HS-5 (cell line): ENCODE data around the gene DOLPP1.
A peak's percentile ranks its signal among the peaks of the same experiment; 100 is the strongest.
"Not testable (repeated sequence)": the region's sequence is repeated elsewhere in the genome, so short reads cannot be mapped to it uniquely, and the experiment has no call there.

ENCODE experiments used
- DNase-seq: peaks from one replicate; pipeline ENCODE4 v3.0.0-alpha.2; 2012; ENCODE audit warnings: low read depth

Gene DOLPP1

DNA sequence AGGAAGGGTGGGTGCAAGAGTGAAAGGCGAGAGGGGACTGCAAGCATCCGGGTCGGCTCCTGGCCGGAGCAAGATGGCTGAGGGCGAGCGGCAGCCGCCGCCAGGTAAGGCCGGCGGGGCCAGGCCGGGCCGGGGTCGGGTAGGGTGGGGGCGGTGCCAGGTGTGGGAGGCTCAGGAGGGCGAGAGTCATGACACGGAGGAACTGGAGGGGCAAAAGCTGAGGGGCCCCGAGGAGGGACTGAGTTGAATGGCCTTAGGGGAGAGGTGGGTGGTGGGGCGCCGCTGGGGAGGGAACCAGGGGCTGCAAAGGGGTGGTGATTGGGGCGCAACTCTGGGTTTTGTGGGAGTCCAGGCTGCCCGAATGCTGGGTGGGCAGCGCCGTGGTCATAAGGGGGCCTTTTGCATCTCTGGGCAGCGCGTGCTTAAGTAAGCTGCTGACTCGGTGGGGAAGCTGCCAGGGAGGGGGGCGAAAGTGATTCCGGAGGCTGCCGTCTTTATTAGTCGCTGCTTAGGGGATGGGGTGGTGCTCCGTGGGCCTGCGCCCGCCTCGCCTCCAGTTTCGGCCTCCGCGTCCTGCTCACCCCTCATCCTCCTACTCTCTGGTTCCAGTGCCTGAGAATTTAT, 30.7 kb downstream of the DOLPP1 start:
- no peak for DNase-seq

DNA sequence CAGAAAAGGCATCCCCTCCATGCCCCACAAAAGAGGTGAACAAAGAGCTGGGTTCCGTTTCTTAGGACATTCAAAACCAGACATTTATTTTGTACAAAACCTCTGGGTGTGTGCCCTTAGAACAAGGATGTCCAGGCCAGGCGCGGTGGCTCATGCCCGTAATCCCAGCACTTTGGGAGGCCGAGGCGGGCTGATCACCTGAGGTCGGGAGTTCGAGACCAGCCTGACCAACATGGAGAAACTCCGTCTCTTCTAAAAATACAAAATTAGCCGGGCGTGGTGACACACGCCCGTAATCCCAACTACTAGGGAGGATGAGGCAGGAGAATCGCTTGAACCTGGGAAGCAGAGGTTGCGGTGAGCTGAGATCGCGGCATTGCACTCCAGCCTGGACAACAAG, 31.6 kb downstream of the DOLPP1 start:
- not testable (repeated sequence) for DNase-seq

DNA sequence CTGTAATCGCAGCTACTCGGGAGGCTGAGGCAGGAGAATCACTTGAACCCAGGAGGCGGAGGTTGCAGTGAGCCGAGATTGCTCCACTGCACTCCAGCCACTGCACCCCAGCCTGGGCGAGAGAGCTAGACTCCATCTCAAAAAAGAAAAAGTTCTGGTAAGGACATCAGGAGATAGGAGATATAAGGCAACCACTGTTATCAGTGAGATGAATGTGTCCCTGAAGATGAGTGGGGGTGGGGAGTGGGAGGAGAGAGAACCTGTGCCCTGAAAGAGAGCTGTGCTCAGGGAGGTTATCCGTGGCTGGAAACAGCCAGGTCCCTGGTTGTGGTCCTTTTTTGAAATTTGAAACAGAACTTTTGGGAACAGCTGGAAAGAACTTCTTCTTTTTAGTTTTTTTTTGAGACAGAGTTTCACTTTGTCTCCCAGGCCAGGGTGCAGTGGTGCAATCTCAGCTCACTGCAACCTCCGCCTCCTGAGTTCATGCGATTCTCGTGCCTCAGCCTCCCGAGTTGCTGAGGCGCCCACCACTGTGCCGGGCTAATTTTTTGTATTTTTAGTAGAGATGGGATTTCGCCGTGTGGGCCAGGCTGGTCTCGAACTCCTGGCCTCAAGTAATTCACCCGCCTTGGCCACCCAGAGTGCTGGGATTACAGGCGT, 32.9 kb downstream of the DOLPP1 start:
- no peak for DNase-seq

DNA sequence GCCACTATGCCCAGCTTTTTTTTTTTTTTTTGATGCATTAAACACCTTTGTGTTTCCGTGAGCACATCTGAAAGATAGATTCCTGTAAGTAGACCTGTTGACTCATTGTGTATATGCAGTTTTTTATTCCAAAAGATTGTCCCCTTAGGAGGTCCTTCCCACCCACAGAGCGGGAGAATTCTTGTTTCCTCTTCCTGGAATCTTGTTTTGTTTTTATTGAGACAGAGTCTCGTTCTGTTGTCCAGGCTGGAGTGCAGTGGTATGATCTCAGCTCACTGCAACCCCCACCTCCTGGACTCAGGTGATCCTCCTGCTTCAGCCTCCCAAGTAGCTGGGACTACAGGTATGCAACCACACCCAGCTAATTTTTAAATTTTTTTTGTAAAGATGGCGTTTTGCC, 37.9 kb downstream of the DOLPP1 start:
- DNase-seq, result no peak

DNA sequence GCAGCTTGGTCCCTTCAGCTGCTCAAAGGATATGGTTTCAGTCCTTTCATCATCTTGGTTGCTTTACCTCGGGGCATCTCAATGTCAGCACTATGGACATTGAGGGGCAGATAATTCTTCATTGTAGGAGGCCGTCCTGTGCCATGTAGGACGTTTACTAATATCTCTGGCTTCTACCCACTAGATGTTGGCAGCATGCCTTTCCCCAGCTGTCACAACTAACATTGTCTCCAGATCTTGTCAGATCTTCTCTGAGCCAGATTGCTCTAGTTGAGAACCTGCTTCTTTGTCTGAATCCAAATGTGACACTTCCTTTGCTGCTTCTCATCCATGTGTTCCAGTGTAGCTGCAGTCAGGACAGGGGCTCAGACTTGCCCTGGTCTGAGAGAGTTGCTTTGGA, 40.6 kb downstream of the DOLPP1 start:
- DNase-seq, result no peak

DNA sequence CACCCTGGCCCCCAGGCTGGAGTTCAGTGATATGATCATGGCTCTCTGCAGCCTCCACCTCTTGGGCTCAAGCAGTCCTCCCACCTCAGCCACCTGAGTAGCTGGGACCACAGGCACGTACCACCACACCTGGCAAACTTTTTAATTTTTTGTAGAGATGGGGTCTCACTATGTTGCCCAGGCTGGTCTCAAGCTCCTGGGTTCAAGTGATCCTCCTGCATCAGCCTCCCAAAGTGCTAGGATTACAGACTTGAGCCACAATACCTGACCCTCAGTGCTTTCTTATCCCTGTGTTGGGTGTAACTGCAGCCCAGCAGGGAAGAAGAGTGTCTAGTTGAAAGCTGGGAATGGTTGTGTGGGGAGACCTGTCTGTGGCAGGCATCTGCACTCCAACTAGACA, 41.2 kb downstream of the DOLPP1 start:
- no peak for DNase-seq

DNA sequence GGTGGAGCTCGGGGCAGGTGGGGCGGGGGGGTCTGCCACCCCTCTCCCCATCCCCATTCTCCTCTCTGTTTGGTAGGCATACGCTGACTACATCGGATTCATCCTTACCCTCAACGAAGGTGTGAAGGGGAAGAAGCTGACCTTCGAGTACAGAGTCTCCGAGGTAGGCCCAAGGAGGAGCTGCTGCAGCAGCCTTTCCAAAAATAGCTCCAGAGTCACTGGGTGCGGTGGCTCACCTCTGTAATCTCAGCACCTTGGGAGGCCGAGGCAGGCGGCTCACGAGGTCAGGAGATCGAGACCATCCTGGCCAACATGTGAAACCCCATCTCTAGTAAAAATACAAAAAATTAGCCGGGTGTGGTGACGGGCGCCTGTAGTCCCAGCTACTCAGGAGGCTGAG, 42.1 kb downstream of the DOLPP1 start:
- DNase-seq, result not testable (repeated sequence)

DNA sequence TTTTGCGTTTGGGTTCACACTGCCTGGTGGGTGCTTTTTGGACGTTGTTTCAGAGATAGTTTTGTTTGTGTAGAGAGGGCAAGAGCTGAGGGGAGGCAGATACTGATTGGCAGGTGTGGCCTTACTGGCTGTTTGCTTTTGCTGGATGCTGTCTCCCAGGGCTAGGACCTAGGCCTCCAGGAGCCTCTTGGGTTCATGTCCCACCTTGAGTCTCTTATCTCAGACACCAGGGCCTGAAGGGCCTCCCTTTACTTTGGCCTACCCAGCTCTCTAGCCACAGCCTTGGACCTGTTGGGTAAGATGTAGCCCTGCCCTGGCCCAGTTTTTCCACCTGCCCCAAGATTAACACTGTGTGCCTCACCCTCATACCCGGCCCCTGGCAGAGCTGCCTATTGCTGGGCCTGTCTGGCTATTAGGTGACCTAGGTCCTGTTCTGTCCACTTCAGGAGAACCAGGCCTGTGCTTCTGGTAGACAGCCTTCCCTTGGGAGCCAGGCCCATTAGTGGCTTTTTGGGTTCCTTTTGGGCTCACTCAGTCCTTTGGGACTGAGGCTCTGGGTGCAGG, 43.7 kb downstream of the DOLPP1 start:
- DNase-seq, result no peak

DNA sequence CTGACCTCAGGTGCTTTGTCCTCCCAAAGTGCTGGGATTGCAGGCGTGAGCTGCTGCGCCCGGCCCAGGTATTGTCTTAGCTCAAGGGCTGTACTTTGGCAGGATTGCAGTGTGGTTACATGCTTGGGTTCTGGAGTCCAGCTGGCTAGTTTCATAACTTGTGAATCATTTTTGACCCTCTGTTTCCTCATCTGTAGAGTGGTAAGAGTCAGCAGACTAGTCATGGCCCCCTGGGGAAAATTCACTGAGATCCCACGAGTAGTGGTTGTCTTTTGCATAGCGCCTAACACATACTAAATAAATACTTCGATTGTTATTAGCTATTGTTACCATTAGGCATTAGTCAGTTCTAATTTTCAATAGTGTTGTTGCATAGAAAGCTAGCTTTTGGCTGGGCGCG, 44.6 kb downstream of the DOLPP1 start:
- peak; percentile 64 for DNase-seq

DNA sequence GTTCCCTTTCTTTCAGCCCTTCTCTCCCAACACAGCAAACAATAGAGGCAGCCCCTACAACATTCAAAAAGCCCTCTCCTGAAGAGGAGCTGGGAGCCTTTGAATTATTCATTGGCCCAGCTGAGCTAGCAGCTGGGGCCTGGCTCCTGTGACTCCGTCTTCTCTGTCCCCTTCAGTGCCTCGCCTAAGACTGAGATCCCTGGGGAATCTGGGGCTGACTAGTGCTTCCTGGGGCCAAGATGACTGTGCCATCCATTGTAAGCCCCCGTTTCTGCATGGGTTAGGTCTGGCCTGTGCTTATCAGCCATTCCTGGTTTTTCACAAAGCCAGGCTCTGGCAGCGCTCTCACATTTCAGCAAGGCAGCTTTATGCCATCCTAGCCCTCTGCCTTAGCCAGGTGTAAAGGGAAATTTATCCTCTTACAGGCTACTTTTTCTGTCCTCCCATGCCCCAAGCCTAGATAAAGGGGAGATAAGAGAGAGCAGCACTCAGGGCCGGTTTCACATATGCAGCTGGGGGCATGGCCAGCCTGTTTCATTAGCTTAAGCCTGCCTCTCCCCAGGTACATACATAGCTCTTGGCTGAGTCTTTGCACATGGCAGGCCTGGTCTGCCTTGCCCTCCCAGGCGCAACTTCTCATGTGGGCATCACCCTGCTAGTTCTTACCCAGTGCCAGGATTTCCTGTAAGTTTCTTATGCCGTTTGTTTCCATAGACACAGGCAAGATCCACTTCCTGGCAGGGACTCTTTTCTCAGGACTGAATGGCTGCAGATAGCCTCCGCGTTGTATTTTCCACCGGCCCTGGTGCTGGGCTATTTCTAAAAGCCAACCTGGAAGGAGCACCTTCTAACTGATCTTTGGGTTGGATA, 46.1 kb downstream of the DOLPP1 start:
- no peak for DNase-seq

DNA sequence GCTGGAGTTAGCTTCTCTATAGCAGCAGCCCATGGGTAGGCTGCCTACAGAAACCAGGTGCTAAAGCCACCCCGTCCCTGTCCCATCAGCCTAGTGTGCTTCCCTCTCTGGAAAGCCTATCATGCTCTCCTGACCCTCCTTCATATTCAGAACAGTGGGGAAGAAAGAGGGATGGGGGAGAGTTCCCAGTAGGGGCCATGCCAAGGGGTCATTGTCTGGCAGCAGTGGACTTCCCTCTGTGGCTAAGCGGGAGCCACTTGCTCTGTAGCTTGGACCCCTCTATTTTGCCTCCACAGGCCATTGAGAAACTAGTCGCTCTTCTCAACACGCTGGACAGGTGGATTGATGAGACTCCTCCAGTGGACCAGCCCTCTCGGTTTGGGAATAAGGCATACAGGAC, 47.8 kb downstream of the DOLPP1 start:
- no peak for DNase-seq

DNA sequence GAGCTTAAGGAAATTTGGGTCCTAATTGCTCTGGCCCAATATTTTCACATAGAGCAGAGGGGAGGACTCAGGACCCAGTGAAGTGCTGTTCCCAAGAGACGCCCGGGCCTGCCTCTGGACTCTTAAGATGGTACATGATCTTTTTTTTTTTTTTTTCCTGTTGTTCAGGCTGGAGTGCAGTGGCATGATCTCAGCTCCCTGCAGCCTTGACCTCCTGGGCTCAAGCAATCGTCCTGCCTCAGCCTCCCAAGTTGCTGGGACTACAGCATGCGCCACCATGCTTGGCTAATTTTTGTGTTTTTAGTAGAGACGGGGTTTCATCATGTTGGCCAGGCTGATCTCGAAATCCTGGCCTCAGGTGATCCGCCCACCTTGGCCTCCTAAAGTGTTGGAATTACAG, 49.4 kb downstream of the DOLPP1 start:
- DNase-seq, result not testable (repeated sequence)

DNA sequence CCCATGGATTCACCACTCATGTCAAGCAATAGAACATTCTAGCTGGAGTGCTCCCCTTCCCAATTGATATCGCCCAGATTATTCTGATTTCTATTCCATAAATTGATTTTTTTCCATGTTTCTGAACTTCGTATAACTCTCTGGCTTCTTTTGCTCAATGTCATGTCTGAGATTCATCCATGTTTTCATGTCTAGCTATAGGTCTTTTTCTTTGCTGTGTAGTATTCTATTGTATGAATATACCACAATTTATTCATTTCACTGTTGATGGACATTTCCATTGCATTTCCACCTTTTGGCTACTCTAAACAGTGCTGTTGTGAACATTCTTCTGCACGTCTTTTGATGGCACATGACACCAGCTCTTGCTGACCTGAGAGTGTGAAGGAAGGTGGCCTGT, 49.9 kb downstream of the DOLPP1 start:
- DNase-seq, result no peak

DNA sequence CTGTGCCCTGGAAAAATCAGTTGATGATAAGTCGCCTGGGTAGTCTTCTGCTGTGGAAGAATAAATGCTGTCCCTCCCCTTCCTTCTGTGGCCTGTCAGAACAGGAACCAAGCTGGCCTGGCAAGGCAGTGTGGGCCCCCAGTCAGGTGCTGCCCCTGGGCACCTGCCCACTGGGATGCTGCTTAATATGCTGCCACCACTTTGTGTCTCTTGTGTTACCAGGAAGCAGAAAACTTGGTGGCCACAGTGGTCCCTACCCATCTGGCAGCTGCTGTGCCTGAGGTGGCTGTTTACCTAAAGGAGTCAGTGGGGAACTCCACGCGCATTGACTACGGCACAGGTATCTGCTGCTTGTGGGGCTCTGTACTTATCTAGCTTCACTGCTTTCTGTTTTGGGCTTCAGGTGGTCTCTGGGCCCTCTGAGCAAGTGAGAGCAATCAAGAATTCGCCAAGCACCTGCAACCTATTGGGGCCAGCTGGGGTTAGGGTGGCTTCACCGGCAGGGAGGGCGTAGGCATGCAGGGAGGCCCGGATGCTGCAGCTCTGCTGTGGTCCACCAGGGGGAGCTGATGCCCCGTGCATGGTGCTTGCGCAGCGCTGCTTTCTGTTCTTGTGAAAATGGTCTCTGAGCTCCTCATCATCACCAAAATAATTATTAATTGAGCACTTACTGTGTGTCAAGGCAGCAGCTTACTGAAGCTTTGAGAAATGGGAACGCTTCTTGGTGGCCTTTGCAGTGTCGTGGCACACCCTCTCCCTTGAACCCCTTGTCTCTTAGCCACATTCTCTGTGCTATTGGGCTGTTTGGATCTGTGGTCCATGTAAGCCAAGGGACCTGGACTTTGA, 50.6 kb downstream of the DOLPP1 start:
- no peak for DNase-seq

DNA sequence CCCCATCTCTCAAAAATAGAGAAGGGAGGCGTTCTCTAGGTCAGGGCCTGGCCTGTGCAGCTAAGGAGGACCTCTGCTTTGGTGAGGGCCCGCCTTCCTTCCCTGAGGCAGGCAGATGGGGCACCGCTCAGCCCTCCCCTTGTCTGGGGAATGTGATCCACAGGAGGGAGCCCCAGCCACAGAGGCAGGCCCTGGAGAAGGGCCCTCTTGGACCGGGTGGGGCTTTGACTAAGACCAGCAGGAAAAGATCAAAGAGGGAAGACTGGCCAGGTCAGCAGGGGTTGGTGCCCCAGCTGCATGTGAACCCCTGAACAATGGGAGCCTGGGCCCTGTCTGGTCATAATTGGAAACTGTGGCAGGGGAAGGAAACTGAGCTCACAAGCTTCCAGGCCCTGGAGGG, 52.2 kb downstream of the DOLPP1 start:
- no peak for DNase-seq

DNA sequence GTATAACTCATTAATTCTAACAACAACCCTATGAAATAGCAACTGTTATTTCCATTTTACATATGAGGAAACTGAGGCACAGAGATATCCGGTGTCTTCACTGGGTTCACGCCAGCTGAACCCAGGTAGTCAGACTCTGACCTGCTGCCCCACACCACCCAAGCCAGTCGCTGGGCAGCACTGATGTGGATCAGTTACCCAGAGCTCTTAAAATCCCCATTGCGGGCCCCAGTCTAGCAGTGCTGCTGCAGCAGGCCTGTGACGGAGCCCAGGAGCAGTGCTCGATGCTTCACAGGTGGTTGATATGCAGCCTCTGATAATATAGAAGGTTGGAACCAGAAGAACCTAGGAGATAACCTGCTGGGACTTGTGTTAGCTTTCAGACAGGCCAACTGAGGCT, 54.6 kb downstream of the DOLPP1 start:
- no peak for DNase-seq

DNA sequence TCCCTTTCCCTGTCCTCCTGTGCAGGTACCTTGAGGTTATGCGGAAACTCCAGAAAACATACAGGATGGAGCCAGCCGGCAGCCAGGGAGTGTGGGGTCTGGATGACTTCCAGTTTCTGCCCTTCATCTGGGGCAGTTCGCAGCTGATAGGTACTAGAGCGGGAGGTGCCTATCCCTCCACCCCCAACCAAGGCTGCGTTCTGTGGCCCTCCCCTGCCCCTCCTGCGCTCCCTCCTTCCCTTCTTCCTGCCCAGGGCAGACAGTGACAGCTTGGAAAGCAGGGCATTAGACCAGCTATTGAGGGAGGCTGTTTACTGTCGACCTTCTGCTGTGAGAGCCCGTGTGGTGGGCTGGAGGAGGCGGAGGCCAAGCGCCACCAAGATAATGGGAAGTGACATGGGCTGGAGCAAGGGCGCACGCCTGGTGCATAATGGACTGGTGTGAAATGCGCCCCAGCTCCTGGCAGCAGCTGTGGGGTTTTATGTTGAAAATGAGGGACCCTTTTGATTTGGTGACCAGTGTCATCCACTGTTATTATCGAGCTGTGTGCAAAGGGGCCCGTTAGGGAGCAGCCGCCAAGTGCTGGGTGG, 55.6 kb downstream of the DOLPP1 start:
- no peak for DNase-seq

DNA sequence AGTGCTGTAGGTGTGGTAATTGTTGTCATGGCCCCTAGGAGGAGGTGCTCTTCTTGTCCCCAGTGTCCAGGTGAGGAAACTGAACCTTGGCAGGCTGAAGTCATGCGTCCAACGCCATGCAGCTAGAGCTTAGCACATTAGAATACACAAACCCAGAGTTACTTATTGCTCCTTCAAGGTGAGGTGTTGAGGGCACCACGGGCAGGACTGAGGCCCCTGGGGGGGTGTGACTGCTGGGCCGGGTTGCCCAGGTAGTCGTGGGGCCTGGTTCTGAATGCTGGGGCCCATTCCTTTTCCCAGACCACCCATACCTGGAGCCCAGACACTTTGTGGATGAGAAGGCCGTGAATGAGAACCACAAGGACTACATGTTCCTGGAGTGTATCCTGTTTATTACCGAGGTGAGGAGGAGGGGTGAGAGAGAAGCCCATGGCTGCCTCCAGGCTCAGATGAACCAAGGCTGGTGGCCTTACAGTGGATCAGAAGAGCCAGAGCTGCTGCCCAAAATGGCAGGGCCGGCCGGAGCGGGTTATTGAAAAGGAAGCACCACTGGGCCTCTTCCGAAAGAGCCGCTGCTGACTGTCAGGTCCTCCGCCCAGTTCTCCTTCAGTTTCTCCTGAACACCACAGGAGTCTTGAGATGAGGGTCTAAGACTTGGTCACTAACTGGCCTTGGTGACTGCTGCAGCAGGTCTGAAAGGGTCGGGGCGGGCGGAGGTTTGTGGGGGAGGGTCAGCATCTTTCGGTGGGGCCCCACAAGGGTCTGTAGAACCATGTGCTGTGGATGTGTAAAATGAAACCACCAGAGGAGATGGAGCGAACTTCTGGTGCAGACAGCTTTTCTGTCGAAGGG, 56.6 kb downstream of the DOLPP1 start:
- no peak for DNase-seq

DNA sequence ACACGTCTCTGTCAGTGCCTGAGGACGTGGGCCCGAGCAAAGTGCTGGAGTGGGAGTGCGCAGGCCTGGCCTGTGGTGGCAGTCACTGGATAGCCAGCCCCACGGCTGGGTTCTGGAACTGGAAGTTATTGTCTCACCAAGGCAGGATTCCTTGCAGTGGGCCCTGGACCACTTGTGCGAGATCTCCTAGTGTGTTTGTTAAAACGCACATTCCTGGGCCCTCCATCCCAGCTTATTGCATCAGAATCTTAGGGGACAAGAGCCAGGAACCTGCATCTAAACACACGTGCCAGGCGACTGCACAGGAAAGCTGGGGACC, 57.2 kb downstream of the DOLPP1 start:
- DNase-seq, result no peak

DNA sequence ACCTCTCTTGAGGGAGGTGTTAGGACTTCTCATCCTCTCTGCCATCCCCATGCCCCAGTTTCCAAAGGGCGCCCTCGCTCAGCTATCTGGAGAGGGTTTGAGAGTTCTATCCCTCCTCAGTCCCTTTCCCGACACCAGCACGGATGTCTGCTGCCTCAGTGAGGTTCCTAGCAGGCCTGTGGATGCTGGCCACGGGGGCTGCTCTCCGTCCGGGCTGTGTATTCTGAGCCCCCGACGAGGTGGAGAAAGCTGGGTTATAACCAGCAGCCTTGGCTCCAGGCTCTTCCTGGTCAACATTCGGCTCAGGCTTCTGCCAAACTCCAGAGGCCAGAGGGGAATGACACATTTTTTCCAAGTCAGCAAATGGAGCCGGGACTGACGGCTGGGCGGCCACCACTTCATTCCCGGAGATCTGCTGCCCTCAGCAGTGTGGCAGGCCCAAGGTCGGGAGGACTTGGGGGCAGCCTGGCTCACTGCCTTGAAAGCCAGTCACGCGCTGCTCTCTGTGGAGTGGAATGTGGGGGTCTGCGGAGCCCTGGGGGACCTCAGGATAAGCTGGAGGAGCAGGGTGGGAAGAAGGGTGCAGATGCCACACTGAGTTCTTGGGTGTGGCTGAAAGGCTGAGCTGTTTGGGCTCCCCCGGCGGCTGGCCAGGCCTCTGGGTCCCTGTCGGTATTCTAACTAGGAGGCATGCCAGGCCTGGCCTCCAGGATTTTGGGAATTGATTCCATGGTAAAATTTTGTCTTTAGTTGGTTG, 57.7 kb downstream of the DOLPP1 start:
- DNase-seq, result no peak
